Stomach (tissue), 4 donors: Measurements from ENCODE around the gene PAQR7.

ENCODE experiments used
- EP300 ChIP-seq: sonication (generic); formaldehyde crosslinking; IDR thresholded peaks from one replicate; pipeline ENCODE4 v1.6.1; 2017; ENCODE audit warnings: antibody characterized with exemption
- POLR2AphosphoS5 ChIP-seq, 3 donors: sonication (generic); formaldehyde crosslinking; IDR thresholded peaks; one replicate each; pipeline ENCODE4 v1.6.1; 2016; ENCODE audit warnings: antibody characterized with exemption in 3 of 3

DNA sequence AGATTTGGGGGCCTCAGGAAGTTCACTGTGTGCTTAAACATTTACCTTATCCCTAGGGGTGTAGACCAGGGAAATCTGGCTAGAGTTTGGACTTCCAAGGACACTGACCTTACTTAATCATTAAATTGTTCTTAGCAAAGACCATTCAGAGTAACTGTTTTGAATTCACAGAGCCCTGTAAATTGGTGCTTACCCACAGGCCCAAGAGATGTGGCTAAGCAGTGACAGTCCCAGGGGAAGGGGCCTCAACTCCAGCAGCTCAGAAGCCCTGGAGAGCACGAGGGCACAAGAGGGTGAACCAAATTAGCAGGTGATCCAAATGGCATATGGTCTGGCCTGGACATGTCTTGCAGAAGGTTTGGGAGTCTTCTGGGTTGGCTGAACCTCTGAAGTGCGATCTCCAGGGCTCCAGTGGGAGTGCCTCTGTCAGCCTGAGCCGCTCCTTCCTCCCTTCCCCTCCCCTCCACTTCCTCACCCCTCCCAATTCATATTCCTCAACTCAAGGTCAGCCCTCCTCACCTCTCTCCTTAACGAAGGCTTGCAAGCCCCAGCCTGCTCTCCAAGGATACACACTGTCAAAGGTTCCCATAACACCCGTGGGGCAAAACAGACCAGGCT, 4.3 kb downstream of the PAQR7 start:
- TF ChIP-seq EP300 (no peak), POLR2AphosphoS5 (IDR thresholded peaks at IDR 0.05) (no peak)
